ENCODE measurements around the gene HECTD3.

- TF ChIP-seq EZH2 (IDR thresholded peaks at IDR 0.05; ENCODE audit: borderline replicate concordance, low read depth, low read length, poor library complexity, severe bottlenecking) (no peak), CTCF (conservative IDR thresholded peaks at IDR 0.05; ENCODE audit: low read depth, low read length) (no peak)
Observed at GRCh38 chr1:44988531-44989156, 22.5 kb downstream of the HECTD3 start.

Data from A673 (cell line).